ENCODE data around the gene RNASE11. TPM values are rescaled to one million over a fixed set of nuclear protein-coding genes. Genes with fewer than 3 reads are reported as not detected.
"Not testable (repeated sequence)": the region's sequence is repeated elsewhere in the genome, so short reads cannot be mapped to it uniquely, and the experiment has no call there.

RNASE11 gene
- polyA plus RNA-seq, 1 donor (not counting 4 experiments of a cell fraction or from before 2014, with no cell fraction given) = not detected

DNA sequence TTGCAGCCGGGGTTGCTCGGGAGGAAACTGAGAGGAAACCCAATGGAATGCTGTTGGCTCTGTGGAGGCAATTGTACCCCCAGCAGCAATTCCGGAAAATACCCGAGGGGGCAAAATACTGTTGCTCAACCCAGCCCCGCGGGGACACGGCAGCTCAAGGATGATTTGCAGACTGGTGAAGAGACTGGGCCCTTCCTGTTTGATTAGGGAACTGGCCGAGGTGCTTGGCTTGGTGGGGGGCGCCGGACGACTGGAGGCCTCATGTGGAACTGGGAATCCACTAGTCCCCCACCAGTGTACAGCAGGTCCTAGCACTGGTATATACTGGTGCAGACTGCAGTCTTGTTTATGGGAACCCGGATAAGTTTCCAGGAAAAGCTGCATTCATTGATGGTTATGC lies 13.7 kb upstream of the RNASE11 start:
- no peaks in the 10 kb centered on the region for H3K79me2 ChIP-seq (ENCODE audit: control insufficient read depth, insufficient read depth, low read length)
- TF ChIP-seq EZH2 (IDR thresholded peaks at IDR 0.05; ENCODE audit: low read length) = no peak
- TF ChIP-seq, protein P1, sequence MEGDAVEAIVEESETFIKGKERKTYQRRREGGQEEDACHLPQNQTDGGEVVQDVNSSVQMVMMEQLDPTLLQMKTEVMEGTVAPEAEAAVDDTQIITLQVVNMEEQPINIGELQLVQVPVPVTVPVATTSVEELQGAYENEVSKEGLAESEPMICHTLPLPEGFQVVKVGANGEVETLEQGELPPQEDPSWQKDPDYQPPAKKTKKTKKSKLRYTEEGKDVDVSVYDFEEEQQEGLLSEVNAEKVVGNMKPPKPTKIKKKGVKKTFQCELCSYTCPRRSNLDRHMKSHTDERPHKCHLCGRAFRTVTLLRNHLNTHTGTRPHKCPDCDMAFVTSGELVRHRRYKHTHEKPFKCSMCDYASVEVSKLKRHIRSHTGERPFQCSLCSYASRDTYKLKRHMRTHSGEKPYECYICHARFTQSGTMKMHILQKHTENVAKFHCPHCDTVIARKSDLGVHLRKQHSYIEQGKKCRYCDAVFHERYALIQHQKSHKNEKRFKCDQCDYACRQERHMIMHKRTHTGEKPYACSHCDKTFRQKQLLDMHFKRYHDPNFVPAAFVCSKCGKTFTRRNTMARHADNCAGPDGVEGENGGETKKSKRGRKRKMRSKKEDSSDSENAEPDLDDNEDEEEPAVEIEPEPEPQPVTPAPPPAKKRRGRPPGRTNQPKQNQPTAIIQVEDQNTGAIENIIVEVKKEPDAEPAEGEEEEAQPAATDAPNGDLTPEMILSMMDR (optimal IDR thresholded peaks at IDR 0.05 in 1 of 3, IDR thresholded peaks at IDR 0.05 in 1 of 3, conservative IDR thresholded peaks at IDR 0.05 in 1 of 3; ENCODE audit: extremely low read depth in 1 of 3, insufficient read depth in 2 of 3, low read length in 3 of 3) = no peak
- dilution Hi-C loops (cut with MboI; ENCODE audit: extremely low pct_ligation_motif_present, low sequenced_read_pairs) = no loop called here

DNA sequence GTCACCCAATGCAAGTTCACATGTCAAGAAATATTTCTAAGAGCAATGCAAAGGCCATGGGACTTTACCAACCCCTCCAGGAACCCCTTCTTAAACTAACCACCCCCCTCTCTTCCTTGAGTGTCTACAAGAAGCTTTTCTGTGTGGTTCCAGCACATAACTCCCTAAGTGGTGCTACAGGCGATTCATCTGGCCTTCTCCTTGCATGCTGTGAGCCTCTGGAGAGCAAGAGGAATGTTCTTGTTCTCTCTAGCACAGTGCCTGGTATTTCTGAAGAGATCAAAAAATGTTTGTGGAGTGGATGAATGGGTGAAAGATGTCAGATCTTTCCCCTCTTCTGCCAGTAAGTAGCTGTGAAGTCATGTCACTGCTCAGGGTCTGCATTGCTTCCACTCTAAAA lies 9.3 kb upstream of the RNASE11 start:
- Histone ChIP-seq H3K27me3 (ENCODE audit: control insufficient read depth, extremely low read depth, insufficient read depth, low read length) (peaks cover 2% of the 10 kb centered on the region), H3K79me2 (ENCODE audit: control insufficient read depth, insufficient read depth, low read length) (no peaks in the 10 kb centered on the region), H3K4me3 (ENCODE audit: control insufficient read depth in 2 of 3, extremely low read depth in 1 of 3, insufficient read depth in 2 of 3, low read depth in 1 of 3, low read length in 3 of 3) (no peak overlapping the region), H3K4me1 (ENCODE audit: control insufficient read depth, extremely low read depth, insufficient read depth, low read length) (peaks cover 7% of the 10 kb centered on the region), H3K27ac (ENCODE audit: control insufficient read depth, insufficient read depth, low read length) (no peak overlapping the region), H4K20me1 (ENCODE audit: control insufficient read depth, extremely low read depth, insufficient read depth, low read length) (no peaks in the 10 kb centered on the region), H3K9me1 (ENCODE audit: control insufficient read depth, extremely low read depth, insufficient read depth, low read length) (no peaks in the 10 kb centered on the region), H3K4me2 (ENCODE audit: control insufficient read depth, extremely low read depth, insufficient read depth, low read depth, low read length) (no peak overlapping the region), H2AFZ (ENCODE audit: control insufficient read depth, low read length) (no peak overlapping the region), H3K36me3 (ENCODE audit: control insufficient read depth in 2 of 2, extremely low read depth in 1 of 2, insufficient read depth in 2 of 2, low read length in 2 of 2) (no peaks in the 10 kb centered on the region), H3K9ac (ENCODE audit: control insufficient read depth, extremely low read depth, insufficient read depth, low read length) (no peak overlapping the region), H3K9me3 (ENCODE audit: control insufficient read depth, low read depth, low read length) (no peaks in the 10 kb centered on the region)
- dilution Hi-C loops (cut with MboI; ENCODE audit: extremely low pct_ligation_motif_present, low sequenced_read_pairs) = no loop called here
- DNase-seq (ENCODE audit: low read depth, low spot score) (no peak), FAIRE-seq (no peak)
- TF ChIP-seq, protein P1 (optimal IDR thresholded peaks at IDR 0.05 in 1 of 3, IDR thresholded peaks at IDR 0.05 in 1 of 3, conservative IDR thresholded peaks at IDR 0.05 in 1 of 3; ENCODE audit: extremely low read depth in 1 of 3, insufficient read depth in 2 of 3, low read length in 3 of 3) = no peak
- no peak for TF ChIP-seq EZH2 (IDR thresholded peaks at IDR 0.05; ENCODE audit: low read length)

More for the DNA sequence above, 13.7 kb upstream of the RNASE11 start:
- Histone ChIP-seq H3K9me1 (ENCODE audit: control insufficient read depth, extremely low read depth, insufficient read depth, low read length) (no peaks in the 10 kb centered on the region), H3K4me1 (ENCODE audit: control insufficient read depth, extremely low read depth, insufficient read depth, low read length) (peaks cover 7% of the 10 kb centered on the region), H3K36me3 (ENCODE audit: control insufficient read depth in 2 of 2, extremely low read depth in 1 of 2, insufficient read depth in 2 of 2, low read length in 2 of 2) (no peaks in the 10 kb centered on the region), H2AFZ (ENCODE audit: control insufficient read depth, low read length) (no peak overlapping the region), H4K20me1 (ENCODE audit: control insufficient read depth, extremely low read depth, insufficient read depth, low read length) (no peaks in the 10 kb centered on the region), H3K27me3 (ENCODE audit: control insufficient read depth, extremely low read depth, insufficient read depth, low read length) (no peaks in the 10 kb centered on the region), H3K9me3 (ENCODE audit: control insufficient read depth, low read depth, low read length) (no peaks in the 10 kb centered on the region), H3K27ac (ENCODE audit: control insufficient read depth, insufficient read depth, low read length) (no peak overlapping the region), H3K4me3 (ENCODE audit: control insufficient read depth in 2 of 3, extremely low read depth in 1 of 3, insufficient read depth in 2 of 3, low read depth in 1 of 3, low read length in 3 of 3) (no peak overlapping the region), H3K9ac (ENCODE audit: control insufficient read depth, extremely low read depth, insufficient read depth, low read length) (no peak overlapping the region), H3K4me2 (ENCODE audit: control insufficient read depth, extremely low read depth, insufficient read depth, low read depth, low read length) (no peak overlapping the region)
- FAIRE-seq (no peak), DNase-seq (ENCODE audit: low read depth, low spot score) (no peak)

DNA sequence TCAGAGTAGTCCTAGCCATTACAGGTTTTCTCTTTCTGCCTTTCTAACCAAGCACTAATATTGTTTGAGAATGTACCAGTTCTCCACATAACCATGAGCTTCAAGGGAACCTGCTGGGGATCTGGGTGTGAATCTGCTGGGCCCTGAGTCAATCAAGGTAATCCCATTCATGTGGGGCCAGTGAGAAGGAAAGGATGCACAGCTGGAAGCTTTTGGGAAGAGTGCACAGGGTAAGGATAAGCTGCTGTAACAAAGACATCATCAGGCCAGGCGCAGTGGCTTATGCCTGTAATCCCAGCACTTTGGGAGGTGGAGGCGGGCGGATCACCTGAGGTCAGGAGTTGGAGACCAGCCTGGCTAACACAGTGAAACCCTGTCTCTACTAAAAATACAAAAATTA lies 7.9 kb upstream of the RNASE11 start:
- FAIRE-seq; H3K27ac ChIP-seq (ENCODE audit: control insufficient read depth, insufficient read depth, low read length); dilution Hi-C loops (cut with MboI; ENCODE audit: extremely low pct_ligation_motif_present, low sequenced_read_pairs): not testable (repeated sequence)

More for the DNA sequence above, 7.9 kb upstream of the RNASE11 start:
- DNase-seq (ENCODE audit: low read depth, low spot score); H3K36me3 ChIP-seq (ENCODE audit: control insufficient read depth in 2 of 2, extremely low read depth in 1 of 2, insufficient read depth in 2 of 2, low read length in 2 of 2); H3K4me1 ChIP-seq (ENCODE audit: control insufficient read depth, extremely low read depth, insufficient read depth, low read length); H2AFZ ChIP-seq (ENCODE audit: control insufficient read depth, low read length); H3K9ac ChIP-seq (ENCODE audit: control insufficient read depth, extremely low read depth, insufficient read depth, low read length); H3K9me1 ChIP-seq (ENCODE audit: control insufficient read depth, extremely low read depth, insufficient read depth, low read length); H3K27me3 ChIP-seq (ENCODE audit: control insufficient read depth, extremely low read depth, insufficient read depth, low read length); H3K79me2 ChIP-seq (ENCODE audit: control insufficient read depth, insufficient read depth, low read length); H4K20me1 ChIP-seq (ENCODE audit: control insufficient read depth, extremely low read depth, insufficient read depth, low read length); H3K9me3 ChIP-seq (ENCODE audit: control insufficient read depth, low read depth, low read length); H3K4me3 ChIP-seq (ENCODE audit: control insufficient read depth in 2 of 3, extremely low read depth in 1 of 3, insufficient read depth in 2 of 3, low read depth in 1 of 3, low read length in 3 of 3); H3K4me2 ChIP-seq (ENCODE audit: control insufficient read depth, extremely low read depth, insufficient read depth, low read depth, low read length): not testable (repeated sequence)
